Endothelial cell of umbilical vein (primary cell): ENCODE data around the gene FANCD2. TPM values are rescaled to one million over a fixed set of nuclear protein-coding genes. Genes with fewer than 3 reads are reported as not detected.

ENCODE experiments used
- BruUV-seq: library from RNA; stranded (reverse); fragments of 400-500 nt; replicated peaks from 2 replicates; lab custom pipeline; 2021; lab: Mats Ljungman, UMichigan
- CTCF ChIA-PET: fragments of 300-600, 350-600 bp; sonication (Branson Sonifier 250); formaldehyde crosslinking; loops from one replicate; lab custom pipeline; 2021; ENCODE audit warnings: antibody characterized with exemption, inconsistent platforms; lab: Charles Lee
- POLR2A ChIA-PET: fragments of 300-600, 350-600 bp; sonication (Branson Sonifier 250); formaldehyde crosslinking; loops from one replicate; lab custom pipeline; 2021; ENCODE audit warnings: antibody characterized with exemption, inconsistent platforms; lab: Charles Lee
- DNase-seq: peaks from one replicate; pipeline ENCODE4 v3.0.0-alpha.2; 2011; ENCODE audit warnings: low read depth, low spot score
- FAIRE-seq: peaks from 2 replicates; lab custom pipeline; 2011; peaks lifted over from hg19 to GRCh38; lab: Jason Lieb, UNC
- H2AFZ ChIP-seq: 2 replicates; pipeline ENCODE4 v1.6.0; 2012; ENCODE audit warnings: low read depth, low read length, control low read depth, inconsistent platforms
- H3K27ac ChIP-seq: 2 replicates; pipeline ENCODE4 v1.5.1; 2011; ENCODE audit warnings: low read depth, mild to moderate bottlenecking, control low read depth, low read length, moderate library complexity; ENCODE audit not compliant: insufficient read depth
- H3K27me3 ChIP-seq, 2 experiments: 2 replicates each; pipeline versions ENCODE4 v1.6.0 to v1.6.1; 2011; ENCODE audit warnings: low read length in 2 of 2, mixed read lengths in 1 of 2; ENCODE audit not compliant: control insufficient read depth in 2 of 2, insufficient read depth in 2 of 2
- H3K36me3 ChIP-seq, 2 experiments: 2 replicates in 1 of 2; 3 replicates in 1 of 2; pipeline ENCODE4 v1.5.1; 2011; ENCODE audit warnings: low read length in 2 of 2, mild to moderate bottlenecking in 1 of 2, moderate library complexity in 1 of 2; ENCODE audit not compliant: control insufficient read depth in 2 of 2, insufficient read depth in 2 of 2; ENCODE audit errors: extremely low read depth in 1 of 2
- H3K4me1 ChIP-seq: 3 replicates; pipeline ENCODE4 v1.5.1; 2011; ENCODE audit warnings: mild to moderate bottlenecking, low read length; ENCODE audit not compliant: control insufficient read depth, insufficient read depth; ENCODE audit errors: extremely low read depth
- H3K4me2 ChIP-seq: 2 replicates; pipeline ENCODE4 v1.6.1; 2011; ENCODE audit warnings: low read length, control low read depth, mixed read lengths; ENCODE audit not compliant: insufficient read depth
- H3K4me3 ChIP-seq, 3 experiments: fragments of 200-600 bp in 1 of 3; sonication (generic), shearing (Covaris generic) in 1 of 3; replicated peaks in 1 of 3; 2 replicates each; pipeline ENCODE4 v1.5.1; 2011 to 2016; ENCODE audit warnings: control low read depth in 3 of 3, low read length in 3 of 3, mild to moderate bottlenecking in 2 of 3, inconsistent platforms in 1 of 3, low read depth in 1 of 3, moderate library complexity in 1 of 3; ENCODE audit not compliant: insufficient read depth in 1 of 3
- H3K79me2 ChIP-seq: 2 replicates; pipeline ENCODE4 v1.6.0; 2012; ENCODE audit warnings: low read length, inconsistent platforms; ENCODE audit not compliant: control insufficient read depth, insufficient read depth
- H3K9ac ChIP-seq: replicated peaks from 2 replicates; pipeline ENCODE3; 2011; ENCODE audit warnings: low read length, control low read depth; ENCODE audit not compliant: insufficient read depth; ENCODE audit errors: extremely low read depth
- H3K9me1 ChIP-seq: replicated peaks from 3 replicates; pipeline ENCODE4 v1.6.0; 2011; ENCODE audit warnings: mild to moderate bottlenecking, low read length; ENCODE audit not compliant: control insufficient read depth, insufficient read depth; ENCODE audit errors: extremely low read depth
- H3K9me3 ChIP-seq: replicated peaks from 2 replicates; pipeline ENCODE4 v1.5.1; 2012; ENCODE audit warnings: low read length, inconsistent platforms; ENCODE audit not compliant: control insufficient read depth, insufficient read depth
- H4K20me1 ChIP-seq: replicated peaks from 2 replicates; pipeline ENCODE3; 2011; ENCODE audit warnings: mild to moderate bottlenecking, low read length; ENCODE audit not compliant: control insufficient read depth, insufficient read depth; ENCODE audit errors: extremely low read depth
- EZH2 ChIP-seq: IDR thresholded peaks from 2 replicates; pipeline ENCODE4 v1.6.1; 2012; ENCODE audit warnings: borderline replicate concordance, low read depth, mild to moderate bottlenecking, moderate library complexity, low read length, inconsistent platforms; ENCODE audit not compliant: severe bottlenecking
- FOS ChIP-seq: IDR thresholded peaks from 2 replicates; pipeline ENCODE4 v1.6.1; 2011; ENCODE audit warnings: mild to moderate bottlenecking, low read length, moderate library complexity, borderline replicate concordance; ENCODE audit not compliant: insufficient read depth
- GATA2 ChIP-seq: IDR thresholded peaks from 2 replicates; pipeline ENCODE4 v1.7.0; 2011; ENCODE audit warnings: low read depth, mild to moderate bottlenecking, moderate library complexity, mixed read lengths, low read length; ENCODE audit not compliant: insufficient read length, insufficient read depth
- JUN ChIP-seq: IDR thresholded peaks from 2 replicates; pipeline ENCODE4 v1.6.1; 2011; ENCODE audit warnings: borderline replicate concordance, low read depth; ENCODE audit not compliant: insufficient read length, insufficient read depth
- MAX ChIP-seq: IDR thresholded peaks from 2 replicates; pipeline ENCODE4 v1.6.1; 2011; ENCODE audit not compliant: insufficient read depth, insufficient read length
- MYC ChIP-seq: IDR thresholded peaks from one replicate; pipeline ENCODE4 v1.6.1; 2011; ENCODE audit warnings: mild to moderate bottlenecking, low read depth, low read length
- POLR2A ChIP-seq: IDR thresholded peaks from 2 replicates; pipeline ENCODE4 v1.6.1; 2012; ENCODE audit warnings: low read depth, mild to moderate bottlenecking, control low read depth, low read length
- POLR2AphosphoS5 ChIP-seq: IDR thresholded peaks from 2 replicates; pipeline ENCODE4 v1.6.1; 2012; ENCODE audit warnings: low read depth, mild to moderate bottlenecking, control low read depth, low read length, moderate library complexity; ENCODE audit not compliant: insufficient read depth
- dilution Hi-C: fragments of 300-500 bp; cut with MboI; formaldehyde crosslinking; loops from one replicate; pipeline ENCODE4 v1.15.0; 2019; ENCODE audit warnings: low sequenced_read_pairs; ENCODE audit not compliant: extremely low pct_ligation_motif_present
- intact Hi-C: fragments of 100-400 bp; cut with micrococcal nuclease; formaldehyde crosslinking; loops from one replicate; pipeline ENCODE4 v1.10.0; 2022
- polyA plus RNA-seq, 4 experiments: library from polyadenylated mRNA; depleted of rRNA in 3 of 4; stranded (reverse) in 3 of 4; unstranded in 1 of 4; fragments of >200 nt; gene quantifications; 2 replicates each; pipeline versions ENCODE4 v1.2.1 to v1.2.3, GENCODE V29; 2011 to 2012; ENCODE audit warnings: missing spikeins in 1 of 4
- total RNA-seq: library from RNA; stranded (reverse); gene quantifications from 2 replicates; pipeline ENCODE4 v1.2.3, GENCODE V29; 2021
- TF ChIP-seq, protein P1 (sequence below), 2 donors: IDR thresholded peaks; 1 replicate in 1 of 2; 2 replicates in 1 of 2; pipeline ENCODE4 v1.5.1; 2011; ENCODE audit warnings: low read length in 2 of 2, mild to moderate bottlenecking in 2 of 2, moderate library complexity in 2 of 2, control low read depth in 1 of 2, inconsistent platforms in 1 of 2, low read depth in 1 of 2; ENCODE audit not compliant: insufficient read depth in 1 of 2; ENCODE audit errors: extremely low read depth in 1 of 2

Gene FANCD2
- total and polyA plus RNA-seq, 2 donors (not counting 3 experiments of a cell fraction or from before 2014, with no cell fraction given), result 8.2 to 26.8 TPM

DNA sequence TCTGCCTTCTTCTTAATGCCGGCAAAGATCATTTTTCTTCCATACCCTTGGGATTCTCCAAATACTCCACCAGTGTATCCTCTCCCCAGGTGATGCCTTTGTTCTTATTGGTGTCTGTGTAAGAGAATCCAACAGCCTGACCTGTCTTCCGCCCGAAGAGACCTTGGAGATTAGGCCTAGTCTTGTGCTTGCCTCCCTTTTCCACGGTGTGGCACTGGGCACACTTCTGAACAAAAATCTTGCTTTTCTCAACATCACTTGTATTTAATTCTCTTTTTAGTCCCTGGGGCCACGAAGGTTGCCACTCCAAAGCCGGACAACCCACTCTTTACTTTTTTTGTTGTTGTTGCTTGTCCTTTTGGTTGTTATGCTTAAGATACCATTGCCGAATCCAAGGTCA is 25.6 kb upstream of the FANCD2 start:
- ChIA-PET POLR2A (no interaction called here), CTCF (interaction anchor here (0.7 kb wide), 1 partner anchor 140 kb away, joined by 3 read pairs; no protein-coding TSS in a partner anchor)
- H3K9ac ChIP-seq, result no peak overlapping the region
- BruUV-seq, result no TSS peak
- H3K79me2 ChIP-seq, result peaks cover 3% of the 10 kb centered on the region
- no peaks in the 10 kb centered on the region for H3K27me3 ChIP-seq
- H4K20me1 ChIP-seq, result no peaks in the 10 kb centered on the region
- FAIRE-seq (no peak), DNase-seq (no peak)
- no peak overlapping the region for H2AFZ ChIP-seq
- dilution Hi-C loops (no loop called here), intact Hi-C loops (no loop called here)
- H3K4me2 ChIP-seq, result no peak overlapping the region
- H3K36me3 ChIP-seq, result no peaks in the 10 kb centered on the region
- H3K9me3 ChIP-seq, result no peaks in the 10 kb centered on the region
- H3K4me3 ChIP-seq, result no peak overlapping the region
- no peak overlapping the region for H3K27ac ChIP-seq
- no peaks in the 10 kb centered on the region for H3K9me1 ChIP-seq
- TF ChIP-seq EZH2, result no peak
- no peak for TF ChIP-seq JUN
- TF ChIP-seq GATA2, result no peak
- no peaks in the 10 kb centered on the region for H3K4me1 ChIP-seq

GRCh38 chr3:10002951-10003350 is 23.3 kb upstream of the FANCD2 start:
- ChIA-PET CTCF (no interaction called here), POLR2A (no interaction called here)
- H3K9ac ChIP-seq, result no peak overlapping the region
- H3K27ac ChIP-seq, result no peak overlapping the region
- no peaks in the 10 kb centered on the region for H3K36me3 ChIP-seq
- H3K79me2 ChIP-seq, result peaks cover 1% of the 10 kb centered on the region
- H4K20me1 ChIP-seq, result no peaks in the 10 kb centered on the region
- DNase-seq (no peak), FAIRE-seq (no peak)
- no TSS peak for BruUV-seq
- no peaks in the 10 kb centered on the region for H3K9me1 ChIP-seq
- H3K4me1 ChIP-seq, result no peaks in the 10 kb centered on the region
- H3K27me3 ChIP-seq, result no peaks in the 10 kb centered on the region
- intact Hi-C loops, result no loop called here
- H2AFZ ChIP-seq, result no peak overlapping the region
- TF ChIP-seq, protein P1, sequence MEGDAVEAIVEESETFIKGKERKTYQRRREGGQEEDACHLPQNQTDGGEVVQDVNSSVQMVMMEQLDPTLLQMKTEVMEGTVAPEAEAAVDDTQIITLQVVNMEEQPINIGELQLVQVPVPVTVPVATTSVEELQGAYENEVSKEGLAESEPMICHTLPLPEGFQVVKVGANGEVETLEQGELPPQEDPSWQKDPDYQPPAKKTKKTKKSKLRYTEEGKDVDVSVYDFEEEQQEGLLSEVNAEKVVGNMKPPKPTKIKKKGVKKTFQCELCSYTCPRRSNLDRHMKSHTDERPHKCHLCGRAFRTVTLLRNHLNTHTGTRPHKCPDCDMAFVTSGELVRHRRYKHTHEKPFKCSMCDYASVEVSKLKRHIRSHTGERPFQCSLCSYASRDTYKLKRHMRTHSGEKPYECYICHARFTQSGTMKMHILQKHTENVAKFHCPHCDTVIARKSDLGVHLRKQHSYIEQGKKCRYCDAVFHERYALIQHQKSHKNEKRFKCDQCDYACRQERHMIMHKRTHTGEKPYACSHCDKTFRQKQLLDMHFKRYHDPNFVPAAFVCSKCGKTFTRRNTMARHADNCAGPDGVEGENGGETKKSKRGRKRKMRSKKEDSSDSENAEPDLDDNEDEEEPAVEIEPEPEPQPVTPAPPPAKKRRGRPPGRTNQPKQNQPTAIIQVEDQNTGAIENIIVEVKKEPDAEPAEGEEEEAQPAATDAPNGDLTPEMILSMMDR (IDR thresholded peaks at IDR 0.05; ENCODE audit: extremely low read depth in 1 of 2, insufficient read depth in 1 of 2, low read depth in 1 of 2, low read length in 2 of 2), result no peak
- TF ChIP-seq MYC (no peak), EZH2 (no peak), FOS (no peak), POLR2AphosphoS5 (no peak), POLR2A (no peak), MAX (no peak), JUN (no peak), GATA2 (no peak)
- dilution Hi-C loops, result no loop called here
- no peaks in the 10 kb centered on the region for H3K9me3 ChIP-seq
- H3K4me3 ChIP-seq, result no peak overlapping the region
- H3K4me2 ChIP-seq, result no peak overlapping the region
